SU-DHL-6 (cell line): ENCODE measurements around the gene PIGR.

Source experiments
- H2AFZ ChIP-seq: fragments of 200-600 bp; sonication (generic); 2 replicates; pipeline ENCODE4 v1.6.1; 2014; ENCODE audit warnings: low read depth, mild to moderate bottlenecking, moderate library complexity, mixed read lengths, antibody characterized with exemption, low read length; ENCODE audit not compliant: severe bottlenecking
- H3F3A ChIP-seq: fragments of 200-600 bp; shearing (Covaris generic); 2 replicates; pipeline ENCODE4 v1.6.0; 2016; ENCODE audit warnings: antibody characterized with exemption, mild to moderate bottlenecking; ENCODE audit not compliant: insufficient read depth
- H3K27ac ChIP-seq: fragments of 200-600 bp; sonication (generic); 2 replicates; pipeline ENCODE4 v1.5.1; 2016; ENCODE audit warnings: low read depth, mild to moderate bottlenecking, low read length, moderate library complexity, mixed read lengths
- H3K27me3 ChIP-seq: fragments of 200-600 bp; sonication (generic), shearing (Covaris generic); 2 replicates; pipeline ENCODE4 v1.6.0; 2014; ENCODE audit warnings: mild to moderate bottlenecking, low read length
- H3K36me3 ChIP-seq: fragments of 200-600 bp; sonication (generic); 2 replicates; pipeline ENCODE4 v1.6.1; 2014; ENCODE audit warnings: mild to moderate bottlenecking, low read length, mixed read lengths
- H3K4me2 ChIP-seq: fragments of 300-600, 200-600 bp; shearing (Covaris generic), sonication (generic); 2 replicates; pipeline ENCODE4 v1.6.0; 2014; ENCODE audit warnings: low read length, low read depth, mild to moderate bottlenecking; ENCODE audit not compliant: poor library complexity, severe bottlenecking
- H3K4me3 ChIP-seq: fragments of 200-600 bp; sonication (generic); 2 replicates; pipeline ENCODE4 v1.5.1; 2014; ENCODE audit warnings: antibody characterized with exemption, low read length, mild to moderate bottlenecking, mixed read lengths; ENCODE audit not compliant: insufficient read depth, poor library complexity, severe bottlenecking
- H3K79me2 ChIP-seq: fragments of 200-600 bp; sonication (generic); 2 replicates; pipeline ENCODE4 v1.6.1; 2014; ENCODE audit warnings: mild to moderate bottlenecking, low read length, moderate library complexity; ENCODE audit not compliant: insufficient read depth
- H3K9ac ChIP-seq: fragments of 200-600 bp; sonication (generic); 2 replicates; pipeline ENCODE4 v1.7.0; 2014; ENCODE audit warnings: mild to moderate bottlenecking, low read length
- H3K9me2 ChIP-seq: fragments of 200-600 bp; sonication (generic); replicated peaks from 2 replicates; pipeline ENCODE4 v1.6.1; 2014; ENCODE audit warnings: low read length; ENCODE audit not compliant: insufficient read depth
- H3K9me3 ChIP-seq: fragments of 200-600 bp; sonication (generic); 2 replicates; pipeline ENCODE4 v1.6.1; 2014; ENCODE audit warnings: low read length, mixed read lengths; ENCODE audit not compliant: insufficient read depth
- H4K20me1 ChIP-seq: fragments of 200-600 bp; sonication (generic); 2 replicates; pipeline ENCODE4 v1.6.1; 2014; ENCODE audit warnings: low read depth, mild to moderate bottlenecking, antibody characterized with exemption, low read length, moderate library complexity, mixed read lengths
- EZH2phosphoT487 ChIP-seq: fragments of 200-600 bp; sonication (generic), shearing (Covaris generic); conservative IDR thresholded peaks from 2 replicates; pipeline ENCODE4 v1.6.1; 2018; ENCODE audit warnings: mild to moderate bottlenecking, antibody characterized with exemption, low read length, moderate library complexity, mixed read lengths
- TF ChIP-seq, protein P1 (sequence below): fragments of 200-600 bp; sonication (generic); IDR thresholded peaks from one replicate; pipeline ENCODE4 v1.5.1; 2017; ENCODE audit warnings: antibody characterized with exemption, mild to moderate bottlenecking, low read length, moderate library complexity; ENCODE audit not compliant: insufficient read depth, poor library complexity, severe bottlenecking

Gene PIGR, protein sequence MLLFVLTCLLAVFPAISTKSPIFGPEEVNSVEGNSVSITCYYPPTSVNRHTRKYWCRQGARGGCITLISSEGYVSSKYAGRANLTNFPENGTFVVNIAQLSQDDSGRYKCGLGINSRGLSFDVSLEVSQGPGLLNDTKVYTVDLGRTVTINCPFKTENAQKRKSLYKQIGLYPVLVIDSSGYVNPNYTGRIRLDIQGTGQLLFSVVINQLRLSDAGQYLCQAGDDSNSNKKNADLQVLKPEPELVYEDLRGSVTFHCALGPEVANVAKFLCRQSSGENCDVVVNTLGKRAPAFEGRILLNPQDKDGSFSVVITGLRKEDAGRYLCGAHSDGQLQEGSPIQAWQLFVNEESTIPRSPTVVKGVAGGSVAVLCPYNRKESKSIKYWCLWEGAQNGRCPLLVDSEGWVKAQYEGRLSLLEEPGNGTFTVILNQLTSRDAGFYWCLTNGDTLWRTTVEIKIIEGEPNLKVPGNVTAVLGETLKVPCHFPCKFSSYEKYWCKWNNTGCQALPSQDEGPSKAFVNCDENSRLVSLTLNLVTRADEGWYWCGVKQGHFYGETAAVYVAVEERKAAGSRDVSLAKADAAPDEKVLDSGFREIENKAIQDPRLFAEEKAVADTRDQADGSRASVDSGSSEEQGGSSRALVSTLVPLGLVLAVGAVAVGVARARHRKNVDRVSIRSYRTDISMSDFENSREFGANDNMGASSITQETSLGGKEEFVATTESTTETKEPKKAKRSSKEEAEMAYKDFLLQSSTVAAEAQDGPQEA

DNA sequence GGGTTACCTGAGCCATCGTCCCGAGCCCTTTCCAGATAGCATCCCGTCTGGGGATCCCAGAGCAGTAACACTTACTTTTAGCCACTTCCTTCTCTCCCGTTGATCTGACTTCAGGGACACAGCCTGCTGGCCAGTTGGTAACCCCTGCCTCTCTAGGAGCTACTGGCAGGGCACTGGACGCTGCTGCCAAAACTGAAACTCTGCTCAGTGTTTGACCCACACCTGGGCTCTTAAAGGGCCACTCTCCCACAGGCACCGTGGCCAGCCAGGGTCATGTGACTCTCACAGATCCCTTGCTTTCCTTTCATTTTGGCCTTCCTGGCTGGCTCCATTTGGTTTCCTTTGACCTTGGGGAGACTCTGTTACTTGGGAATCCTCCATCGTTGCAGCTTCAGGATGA lies at the start of gene PIGR:
TSS of gene PIGR (minus strand) at position 206 of the 400 bp plus-strand sequence. CDS start 5,935 bp downstream, outside the sequence.
- no peaks in the 10 kb centered on the region for H3K27me3 ChIP-seq
- H2AFZ ChIP-seq: no peak within 1 kb of the TSS
- no peaks in the 10 kb centered on the region for H4K20me1 ChIP-seq
- no peak within 1 kb of the TSS for H3K4me3 ChIP-seq
- no peak within 1 kb of the TSS for H3K4me2 ChIP-seq
- H3K79me2 ChIP-seq: no peaks in the 10 kb centered on the region
- H3K27ac ChIP-seq: no peak within 1 kb of the TSS
- no peak within 1 kb of the TSS for H3K9ac ChIP-seq
- TF ChIP-seq, protein P1, sequence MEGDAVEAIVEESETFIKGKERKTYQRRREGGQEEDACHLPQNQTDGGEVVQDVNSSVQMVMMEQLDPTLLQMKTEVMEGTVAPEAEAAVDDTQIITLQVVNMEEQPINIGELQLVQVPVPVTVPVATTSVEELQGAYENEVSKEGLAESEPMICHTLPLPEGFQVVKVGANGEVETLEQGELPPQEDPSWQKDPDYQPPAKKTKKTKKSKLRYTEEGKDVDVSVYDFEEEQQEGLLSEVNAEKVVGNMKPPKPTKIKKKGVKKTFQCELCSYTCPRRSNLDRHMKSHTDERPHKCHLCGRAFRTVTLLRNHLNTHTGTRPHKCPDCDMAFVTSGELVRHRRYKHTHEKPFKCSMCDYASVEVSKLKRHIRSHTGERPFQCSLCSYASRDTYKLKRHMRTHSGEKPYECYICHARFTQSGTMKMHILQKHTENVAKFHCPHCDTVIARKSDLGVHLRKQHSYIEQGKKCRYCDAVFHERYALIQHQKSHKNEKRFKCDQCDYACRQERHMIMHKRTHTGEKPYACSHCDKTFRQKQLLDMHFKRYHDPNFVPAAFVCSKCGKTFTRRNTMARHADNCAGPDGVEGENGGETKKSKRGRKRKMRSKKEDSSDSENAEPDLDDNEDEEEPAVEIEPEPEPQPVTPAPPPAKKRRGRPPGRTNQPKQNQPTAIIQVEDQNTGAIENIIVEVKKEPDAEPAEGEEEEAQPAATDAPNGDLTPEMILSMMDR: no peak
- no peak for TF ChIP-seq EZH2phosphoT487
- H3K9me3 ChIP-seq: no peaks in the 10 kb centered on the region
- H3K36me3 ChIP-seq: no peaks in the 10 kb centered on the region
- no peaks in the 10 kb centered on the region for H3K9me2 ChIP-seq
- H3F3A ChIP-seq: no peaks in the 10 kb centered on the region

DNA sequence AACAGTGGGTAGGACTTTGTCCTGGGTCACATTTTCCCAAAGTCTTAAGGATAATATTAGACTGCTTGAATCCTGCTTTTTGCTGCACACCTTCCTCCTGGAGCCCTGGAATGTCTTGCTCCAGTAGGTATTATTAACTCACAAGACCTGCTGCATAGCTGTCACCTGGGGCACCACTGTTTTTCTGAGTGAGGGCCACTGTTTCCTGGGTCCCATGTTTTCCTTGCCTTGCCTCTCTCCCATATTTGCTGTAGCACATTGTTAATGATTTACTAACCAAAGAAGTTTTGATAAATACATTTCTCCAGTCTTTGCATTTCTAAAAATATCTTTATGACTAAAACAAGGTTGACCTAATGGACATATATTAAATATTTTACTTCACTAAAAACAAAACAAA lies 46.5 kb upstream of the PIGR start:
- no peaks in the 10 kb centered on the region for H3F3A ChIP-seq
- no peaks in the 10 kb centered on the region for H3K36me3 ChIP-seq
- TF ChIP-seq, protein P1: no peak
- no peak for TF ChIP-seq EZH2phosphoT487
- no peaks in the 10 kb centered on the region for H3K79me2 ChIP-seq
- no peaks in the 10 kb centered on the region for H3K27me3 ChIP-seq
- no peaks in the 10 kb centered on the region for H3K9me3 ChIP-seq
- no peak overlapping the region for H3K4me3 ChIP-seq
- no peaks in the 10 kb centered on the region for H3K9me2 ChIP-seq
- no peak overlapping the region for H3K4me2 ChIP-seq
- no peak overlapping the region for H3K27ac ChIP-seq
- H4K20me1 ChIP-seq: no peaks in the 10 kb centered on the region
- no peak overlapping the region for H2AFZ ChIP-seq
- no peak overlapping the region for H3K9ac ChIP-seq

DNA sequence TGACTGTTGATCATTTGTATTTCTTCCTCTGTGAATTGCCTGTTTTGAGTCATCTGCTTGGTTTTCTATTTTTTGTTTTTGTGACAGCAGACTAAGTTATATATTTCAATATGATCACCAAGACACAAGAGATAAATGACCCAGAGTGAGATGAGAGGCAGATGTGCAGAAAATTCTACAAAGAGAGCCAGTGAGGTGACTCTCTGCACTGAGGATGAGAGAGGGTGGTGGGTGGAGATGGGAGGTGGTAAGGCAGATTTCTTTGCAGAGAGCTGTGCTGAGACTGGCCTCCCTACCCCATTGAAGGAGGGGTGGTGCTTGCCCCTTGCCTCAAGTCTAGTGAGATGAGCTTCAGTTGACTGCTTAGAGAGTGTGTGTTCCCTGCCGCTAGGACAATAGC lies 41.6 kb upstream of the PIGR start:
- no peak overlapping the region for H2AFZ ChIP-seq
- no peak for TF ChIP-seq EZH2phosphoT487
- TF ChIP-seq, protein P1: no peak

More for the DNA sequence above, 41.6 kb upstream of the PIGR start:
- Histone ChIP-seq H3F3A (no peaks in the 10 kb centered on the region), H3K27ac (no peak overlapping the region), H3K9me2 (no peaks in the 10 kb centered on the region), H3K27me3 (no peaks in the 10 kb centered on the region), H3K4me2 (no peak overlapping the region), H3K79me2 (no peaks in the 10 kb centered on the region), H3K9ac (no peak overlapping the region), H3K36me3 (no peaks in the 10 kb centered on the region), H3K9me3 (no peaks in the 10 kb centered on the region), H3K4me3 (no peak overlapping the region), H4K20me1 (no peaks in the 10 kb centered on the region)
